Parathyroid adenoma (tissue), 2 donors: ENCODE data around the gene RNF223.

Source experiments
- H2AFZ ChIP-seq: fragments of 300-600 bp; sonication (generic); one replicate; pipeline ENCODE4 v1.7.0; 2017; ENCODE audit warnings: antibody characterized with exemption, mild to moderate bottlenecking
- H3K27ac ChIP-seq: fragments of 300-600 bp; sonication (generic); one replicate; pipeline ENCODE4 v1.7.0; 2017
- H3K27me3 ChIP-seq: fragments of 300-600 bp; sonication (generic); one replicate; pipeline ENCODE4 v1.7.0; 2017; ENCODE audit warnings: low read length; ENCODE audit not compliant: control insufficient read depth, insufficient read depth
- H3K36me3 ChIP-seq: fragments of 300-600 bp; sonication (generic); one replicate; pipeline ENCODE4 v1.7.0; 2017; ENCODE audit warnings: low read length; ENCODE audit not compliant: control insufficient read depth, insufficient read depth
- H3K4me1 ChIP-seq: fragments of 300-600 bp; sonication (generic); one replicate; pipeline ENCODE4 v1.7.0; 2017; ENCODE audit warnings: control low read depth
- H3K4me2 ChIP-seq: fragments of 300-600 bp; sonication (generic); one replicate; pipeline ENCODE4 v1.7.0; 2017; ENCODE audit warnings: low read length
- H3K4me3 ChIP-seq: fragments of 300-600 bp; sonication (generic); one replicate; pipeline ENCODE4 v1.7.0; 2017; ENCODE audit warnings: low read depth, low read length
- H3K79me2 ChIP-seq: fragments of 300-600 bp; sonication (generic); one replicate; pipeline ENCODE4 v1.7.0; 2017; ENCODE audit warnings: control low read depth
- H3K9ac ChIP-seq: fragments of 300-600 bp; sonication (generic); one replicate; pipeline ENCODE4 v1.7.0; 2017; ENCODE audit warnings: mild to moderate bottlenecking
- H3K9me3 ChIP-seq: fragments of 300-600 bp; sonication (generic); one replicate; pipeline ENCODE4 v1.7.0; 2017; ENCODE audit warnings: low read length; ENCODE audit not compliant: control insufficient read depth
- TF ChIP-seq, protein P1 (sequence below): fragments of 300-600 bp; sonication (generic); IDR thresholded peaks from one replicate; pipeline ENCODE4 v1.7.0; 2017; ENCODE audit warnings: antibody characterized with exemption, mild to moderate bottlenecking
- donor health status: primary hyperparathyroidism.

The RNF223 gene

GRCh38 chr1:1093610-1093943 is 19.5 kb upstream of the RNF223 start:
- Histone ChIP-seq H3K36me3 (no peaks in the 10 kb centered on the region), H2AFZ (no peak overlapping the region), H3K9ac (no peak overlapping the region), H3K27me3 (no peaks in the 10 kb centered on the region), H3K4me3 (no peak overlapping the region), H3K9me3 (no peaks in the 10 kb centered on the region), H3K27ac (no peak overlapping the region), H3K4me1 (no peaks in the 10 kb centered on the region), H3K79me2 (no peaks in the 10 kb centered on the region), H3K4me2 (no peak overlapping the region)
- TF ChIP-seq, protein P1, sequence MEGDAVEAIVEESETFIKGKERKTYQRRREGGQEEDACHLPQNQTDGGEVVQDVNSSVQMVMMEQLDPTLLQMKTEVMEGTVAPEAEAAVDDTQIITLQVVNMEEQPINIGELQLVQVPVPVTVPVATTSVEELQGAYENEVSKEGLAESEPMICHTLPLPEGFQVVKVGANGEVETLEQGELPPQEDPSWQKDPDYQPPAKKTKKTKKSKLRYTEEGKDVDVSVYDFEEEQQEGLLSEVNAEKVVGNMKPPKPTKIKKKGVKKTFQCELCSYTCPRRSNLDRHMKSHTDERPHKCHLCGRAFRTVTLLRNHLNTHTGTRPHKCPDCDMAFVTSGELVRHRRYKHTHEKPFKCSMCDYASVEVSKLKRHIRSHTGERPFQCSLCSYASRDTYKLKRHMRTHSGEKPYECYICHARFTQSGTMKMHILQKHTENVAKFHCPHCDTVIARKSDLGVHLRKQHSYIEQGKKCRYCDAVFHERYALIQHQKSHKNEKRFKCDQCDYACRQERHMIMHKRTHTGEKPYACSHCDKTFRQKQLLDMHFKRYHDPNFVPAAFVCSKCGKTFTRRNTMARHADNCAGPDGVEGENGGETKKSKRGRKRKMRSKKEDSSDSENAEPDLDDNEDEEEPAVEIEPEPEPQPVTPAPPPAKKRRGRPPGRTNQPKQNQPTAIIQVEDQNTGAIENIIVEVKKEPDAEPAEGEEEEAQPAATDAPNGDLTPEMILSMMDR, result no peak

- TF ChIP-seq, protein P1, result no peak
Observed at GRCh38 chr1:1092894-1093609, 18.9 kb upstream of the RNF223 start.

GRCh38 chr1:1092149-1092855 is 18.2 kb upstream of the RNF223 start:
- Histone ChIP-seq H3K4me1 (no peaks in the 10 kb centered on the region), H3K4me3 (no peak overlapping the region), H3K27ac (no peak overlapping the region), H3K79me2 (no peaks in the 10 kb centered on the region), H3K27me3 (no peaks in the 10 kb centered on the region), H3K9me3 (no peaks in the 10 kb centered on the region), H3K36me3 (no peaks in the 10 kb centered on the region), H2AFZ (no peak overlapping the region), H3K9ac (no peak overlapping the region), H3K4me2 (no peak overlapping the region)
- TF ChIP-seq, protein P1, result no peak

More at GRCh38 chr1:1092894-1093609, 18.9 kb upstream of the RNF223 start:
- no peak overlapping the region for H3K4me3 ChIP-seq
- H3K4me1 ChIP-seq, result no peaks in the 10 kb centered on the region
- no peak overlapping the region for H3K27ac ChIP-seq
- no peaks in the 10 kb centered on the region for H3K36me3 ChIP-seq
- H2AFZ ChIP-seq, result no peak overlapping the region
- no peak overlapping the region for H3K4me2 ChIP-seq
- H3K9me3 ChIP-seq, result no peaks in the 10 kb centered on the region
- no peak overlapping the region for H3K9ac ChIP-seq
- H3K27me3 ChIP-seq, result no peaks in the 10 kb centered on the region
- no peaks in the 10 kb centered on the region for H3K79me2 ChIP-seq

- Histone ChIP-seq H3K27me3 (no peaks in the 10 kb centered on the region), H3K4me2 (no peak overlapping the region), H3K4me3 (no peak overlapping the region), H3K9ac (no peak overlapping the region), H3K79me2 (no peaks in the 10 kb centered on the region), H3K4me1 (no peaks in the 10 kb centered on the region), H3K36me3 (no peaks in the 10 kb centered on the region), H3K27ac (no peak overlapping the region), H3K9me3 (no peaks in the 10 kb centered on the region), H2AFZ (no peak overlapping the region)
- TF ChIP-seq, protein P1, result no peak
Observed at GRCh38 chr1:1091344-1092148, 17.4 kb upstream of the RNF223 start.
